GM12892 (cell line): ENCODE data around the gene HCK.

Source experiments
- DNase-seq: peaks from one replicate; pipeline ENCODE4 v3.0.0; 2011; ENCODE audit not compliant: insufficient read length
- FAIRE-seq: peaks from 2 replicates; lab custom pipeline; 2011; peaks lifted over from hg19 to GRCh38; lab: Jason Lieb, UNC
- POLR2A ChIP-seq: IDR thresholded peaks from 2 replicates; pipeline ENCODE4 v1.6.1; 2011; ENCODE audit warnings: low read depth, low read length, control low read depth
- POLR2AphosphoS5 ChIP-seq: IDR thresholded peaks from 2 replicates; pipeline ENCODE4 v1.6.1; 2011; ENCODE audit warnings: low read depth, low read length, control low read depth
- TAF1 ChIP-seq: IDR thresholded peaks from 2 replicates; pipeline ENCODE4 v1.6.1; 2011; ENCODE audit warnings: low read depth, mild to moderate bottlenecking, control low read depth, low read length, borderline replicate concordance

The HCK gene

DNA sequence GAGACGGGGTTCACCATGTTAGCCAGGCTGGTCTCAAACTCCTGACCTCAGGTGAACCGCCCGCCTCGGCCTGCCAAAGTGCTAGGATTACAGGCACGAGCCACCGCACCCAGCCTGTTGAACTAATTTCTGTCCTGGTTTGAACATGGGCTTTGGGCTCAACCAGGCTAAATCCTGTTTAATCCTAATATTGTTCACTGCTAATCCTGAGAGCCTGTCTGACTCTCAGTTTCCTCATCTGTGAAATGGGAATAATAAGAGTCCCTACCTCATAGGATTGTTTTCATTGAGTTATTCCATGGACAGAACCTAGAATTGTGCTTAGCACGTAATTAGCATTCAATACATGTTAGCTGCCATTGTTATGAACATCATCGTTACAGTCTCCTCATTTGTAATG lies 74.9 kb downstream of the HCK start:
- FAIRE-seq (no peak), DNase-seq (no peak)
- no peak for TF ChIP-seq POLR2AphosphoS5
- TF ChIP-seq POLR2A, result no peak
- TF ChIP-seq TAF1, result no peak

DNA sequence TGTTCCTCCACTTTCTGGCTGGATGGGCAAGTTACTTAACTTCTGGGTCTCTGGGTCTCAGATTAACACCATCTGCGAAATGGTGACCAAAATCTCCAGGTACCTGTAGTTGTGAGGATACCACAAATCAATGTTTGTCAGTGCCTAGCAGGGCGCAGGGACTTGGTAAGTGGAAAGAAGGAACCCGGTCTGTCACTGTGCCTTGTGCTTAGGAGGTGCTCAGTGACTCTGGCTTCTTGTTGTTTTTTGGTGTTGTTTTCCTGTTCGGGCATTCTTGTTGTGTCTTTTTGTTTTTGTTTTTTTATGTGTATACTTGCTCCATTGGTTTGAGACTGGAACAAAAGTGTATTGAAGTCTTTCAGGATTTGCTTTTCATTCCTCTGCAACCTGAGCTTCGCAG lies 75.3 kb downstream of the HCK start:
- FAIRE-seq, result no peak

DNA sequence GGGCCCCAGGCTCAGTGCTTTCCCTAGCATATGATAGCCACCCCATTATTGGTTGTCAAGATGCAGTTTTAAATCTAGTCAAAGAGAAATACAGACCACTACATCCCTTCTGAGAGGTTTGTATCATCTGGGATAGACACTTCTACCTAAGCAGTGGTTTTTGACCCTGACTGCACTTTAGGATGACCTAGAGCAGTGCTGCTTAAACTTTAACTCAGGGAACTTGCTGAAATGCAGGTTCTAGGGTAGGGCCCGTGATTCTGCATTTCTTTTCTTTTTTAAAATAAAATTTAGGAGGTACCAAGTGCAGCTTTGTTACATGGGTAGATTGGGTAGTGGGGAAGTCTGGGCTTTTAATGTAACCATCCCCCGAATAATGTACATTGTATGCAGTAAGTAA lies 76.1 kb downstream of the HCK start:
- no peak for TF ChIP-seq POLR2AphosphoS5
- TF ChIP-seq TAF1, result no peak
- no peak for TF ChIP-seq POLR2A
- DNase-seq (no peak), FAIRE-seq (no peak)

More for the DNA sequence above, 75.3 kb downstream of the HCK start:
- TF ChIP-seq TAF1 (no peak), POLR2A (no peak), POLR2AphosphoS5 (no peak)
- DNase-seq, result no peak

DNA sequence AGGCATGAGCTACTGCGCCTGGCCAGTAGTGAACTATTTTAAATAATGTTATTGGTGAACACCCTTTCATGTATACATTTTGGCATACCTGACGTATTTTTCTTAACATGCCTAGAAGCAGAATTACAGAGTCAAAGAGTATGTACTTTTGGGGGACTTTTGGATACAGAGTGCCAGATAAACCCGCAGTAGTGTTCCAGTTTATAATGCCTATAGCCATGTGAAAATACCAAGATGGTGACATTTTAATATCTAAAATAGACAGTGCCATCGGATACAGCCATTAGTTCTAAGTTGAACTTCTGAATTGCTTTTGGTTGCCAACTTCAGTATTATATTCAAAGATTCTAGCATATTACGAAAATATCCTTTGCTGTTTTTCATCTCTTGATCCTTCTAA lies 77.8 kb downstream of the HCK start:
- TF ChIP-seq TAF1 (no peak), POLR2AphosphoS5 (no peak), POLR2A (no peak)
- DNase-seq (no peak), FAIRE-seq (no peak)

DNA sequence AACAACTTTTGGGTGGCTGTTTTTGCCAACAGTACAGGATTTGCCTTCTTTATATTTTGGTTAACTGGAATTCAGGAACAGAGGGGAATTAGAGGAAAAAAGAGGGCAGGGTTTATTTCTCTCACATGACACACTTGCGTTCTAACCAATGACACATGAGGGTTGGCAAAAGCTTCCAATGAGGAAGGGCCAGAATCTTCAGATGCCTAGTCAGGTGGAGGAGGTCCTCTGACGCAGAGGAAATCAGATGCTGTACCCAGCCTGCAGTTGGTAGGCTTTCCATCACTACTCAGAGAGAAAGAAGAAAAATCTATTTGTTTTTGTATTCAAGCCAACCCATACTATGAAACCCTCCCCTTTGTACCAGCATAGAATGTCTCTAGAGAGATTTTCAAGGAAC lies 78.3 kb downstream of the HCK start:
- TF ChIP-seq POLR2AphosphoS5, result no peak
- TF ChIP-seq POLR2A, result no peak
- no peak for TF ChIP-seq TAF1
- no peak for DNase-seq
- no peak for FAIRE-seq

DNA sequence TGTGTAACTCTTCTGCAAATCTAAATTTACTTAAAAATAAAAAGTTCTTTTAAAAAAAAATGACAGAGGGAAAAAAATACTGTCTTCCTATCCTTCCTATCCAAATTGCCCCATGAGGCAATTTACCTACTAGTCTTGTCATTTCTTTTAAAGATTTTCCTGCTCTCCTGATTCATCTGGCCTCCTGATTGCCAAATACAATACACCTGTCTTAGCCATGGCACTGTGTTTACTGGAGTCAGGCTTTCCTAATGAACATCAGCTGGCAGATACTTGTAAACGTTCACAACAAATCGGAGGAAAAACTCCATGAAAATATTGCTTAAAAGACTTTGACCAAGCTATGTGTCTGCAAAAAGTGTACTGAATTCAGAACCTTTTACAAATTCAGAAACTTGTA lies 78.9 kb downstream of the HCK start:
- no peak for DNase-seq
- no peak for FAIRE-seq
- TF ChIP-seq TAF1, result no peak

DNA sequence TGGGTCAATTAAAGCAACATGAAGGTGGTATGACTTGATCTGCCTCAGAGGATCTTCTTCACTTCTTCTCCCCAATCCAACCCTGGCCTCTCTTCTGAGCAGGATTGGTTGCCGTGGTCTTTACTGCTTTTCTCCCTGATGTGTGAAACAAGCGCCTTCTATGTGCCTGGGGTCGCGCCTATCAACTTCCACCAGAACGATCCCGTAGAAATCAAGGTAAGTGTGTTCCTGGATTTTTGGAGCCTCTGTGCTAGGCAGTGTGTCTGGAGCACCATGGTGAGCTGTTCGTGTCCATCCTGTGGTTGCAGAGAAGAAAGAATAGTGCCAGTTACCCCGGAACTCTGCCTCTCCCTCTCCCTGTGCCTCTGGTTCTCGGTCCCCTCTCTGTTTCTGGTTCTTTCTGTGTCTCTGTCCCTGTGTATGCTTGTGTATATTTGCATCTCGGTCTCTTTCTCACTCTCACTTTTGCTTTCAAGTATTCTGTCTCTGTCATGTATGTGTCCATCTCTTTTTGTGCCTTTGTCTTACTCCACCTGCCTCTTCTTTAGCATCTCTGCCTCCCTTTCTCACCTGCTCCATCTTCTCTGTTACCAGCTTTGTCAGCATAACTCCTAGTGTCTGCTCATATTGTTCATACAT lies 81.0 kb downstream of the HCK start:
- TF ChIP-seq POLR2AphosphoS5 (no peak), TAF1 (no peak), POLR2A (no peak)
- DNase-seq (peak; percentile 37), FAIRE-seq (peak; percentile 83)

DNA sequence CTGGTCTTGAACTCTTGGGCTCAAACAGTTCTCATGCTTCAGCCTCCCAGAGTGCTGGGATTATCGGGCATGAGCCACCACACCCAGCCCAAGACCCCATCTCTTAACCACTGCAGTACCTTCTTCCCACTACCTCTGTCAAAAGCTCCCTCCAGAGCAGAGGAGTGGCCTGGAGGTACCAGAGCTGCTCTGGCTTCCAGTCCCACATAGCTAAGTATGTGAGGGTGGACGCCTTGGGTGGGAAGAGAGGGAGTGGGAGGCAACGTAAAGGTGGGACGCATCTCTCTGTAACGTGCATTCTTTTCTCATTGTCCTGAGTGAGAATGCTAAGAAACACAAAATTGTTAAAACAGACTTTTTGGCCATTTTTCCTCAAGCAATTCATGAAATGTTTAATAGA lies 82.0 kb downstream of the HCK start:
- no peak for TF ChIP-seq POLR2AphosphoS5
- no peak for TF ChIP-seq POLR2A
- TF ChIP-seq TAF1, result no peak
- FAIRE-seq (no peak), DNase-seq (no peak)

DNA sequence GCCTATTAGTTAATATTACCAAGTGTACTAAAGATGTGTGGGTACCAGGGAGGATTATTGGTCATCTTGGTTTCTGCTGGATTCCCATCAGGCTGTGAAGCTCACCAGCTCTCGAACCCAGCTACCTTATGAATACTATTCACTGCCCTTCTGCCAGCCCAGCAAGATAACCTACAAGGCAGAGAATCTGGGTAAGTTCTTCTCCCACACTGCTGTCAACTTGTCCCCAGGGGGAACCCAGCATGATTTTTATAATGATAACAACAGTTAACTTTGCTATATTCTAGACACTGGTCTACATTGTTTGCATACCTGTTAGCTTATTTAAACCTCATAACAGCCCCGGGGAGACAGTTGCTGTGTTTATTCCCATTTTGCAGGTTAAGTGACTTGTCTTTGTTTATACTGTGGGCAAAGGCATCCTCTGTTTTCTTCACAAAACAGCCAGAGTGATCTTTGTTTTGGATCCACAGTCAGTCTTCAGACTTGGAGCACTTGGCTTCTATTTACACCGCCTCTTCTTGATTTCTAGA lies 84.0 kb downstream of the HCK start:
- no peak for FAIRE-seq
- TF ChIP-seq POLR2A (no peak), POLR2AphosphoS5 (no peak), TAF1 (no peak)
- no peak for DNase-seq

DNA sequence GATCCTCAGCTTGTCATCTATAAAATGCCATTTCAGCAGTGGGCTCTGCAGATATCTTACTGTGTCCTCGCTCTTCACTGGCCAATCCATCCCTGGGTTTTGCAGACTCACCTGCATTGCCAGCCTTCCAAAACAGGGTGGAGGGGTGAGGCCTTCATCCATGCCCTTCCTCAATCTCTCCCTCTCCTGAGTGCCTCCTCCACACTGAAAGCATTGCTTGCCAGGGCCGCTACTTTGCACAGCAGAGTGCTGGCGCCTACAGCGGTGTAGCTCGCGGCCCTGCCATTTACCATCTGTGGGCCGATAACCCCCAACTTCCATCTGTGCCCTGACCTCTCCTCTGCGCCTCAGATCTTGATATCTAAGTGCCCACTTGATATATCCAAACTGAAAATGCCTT lies 86.9 kb downstream of the HCK start:
- DNase-seq (no peak), FAIRE-seq (no peak)
- TF ChIP-seq TAF1 (no peak), POLR2AphosphoS5 (no peak)

DNA sequence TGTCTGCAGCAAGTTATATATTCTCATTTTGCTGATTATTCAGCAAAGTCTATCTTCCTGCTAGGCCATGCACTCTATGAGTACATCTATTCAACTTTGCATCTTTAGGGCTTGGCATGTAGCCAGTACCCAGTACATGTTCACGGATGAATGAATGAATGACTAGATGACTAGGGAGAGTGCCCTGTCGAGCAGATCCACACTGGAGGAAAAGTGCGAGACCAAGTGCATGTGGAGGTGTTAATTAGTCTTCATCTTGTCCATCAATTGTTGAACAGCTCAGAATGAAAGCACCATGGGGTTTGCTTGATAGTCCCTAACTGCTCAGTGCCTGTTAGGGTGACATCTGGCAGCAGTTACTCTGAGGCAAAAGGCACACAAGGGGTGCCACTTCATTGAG lies 87.9 kb downstream of the HCK start:
- no peak for FAIRE-seq
- no peak for DNase-seq
- no peak for TF ChIP-seq TAF1
- TF ChIP-seq POLR2A, result no peak
- TF ChIP-seq POLR2AphosphoS5, result no peak

DNA sequence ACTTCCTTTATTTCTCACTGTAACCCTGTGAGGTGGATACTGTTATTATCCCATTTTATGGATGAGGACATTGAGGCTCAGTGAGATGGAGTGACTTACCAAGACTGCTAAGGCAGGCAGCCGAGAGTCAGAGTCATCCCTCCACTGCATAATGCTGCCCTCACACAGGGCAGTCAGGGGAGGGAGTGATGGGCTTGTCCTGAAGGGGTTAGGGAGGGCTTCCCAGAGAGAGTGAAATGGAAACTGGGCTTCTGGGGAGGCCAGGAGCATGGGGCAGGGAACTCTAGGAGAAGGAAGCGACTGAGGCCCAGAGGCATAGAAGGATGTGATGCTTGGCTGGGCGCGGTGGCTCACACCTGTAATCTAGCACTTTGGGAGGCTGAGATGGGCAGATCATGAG lies 88.6 kb downstream of the HCK start:
- no peak for TF ChIP-seq POLR2A
- no peak for TF ChIP-seq TAF1
- no peak for TF ChIP-seq POLR2AphosphoS5
- DNase-seq (no peak), FAIRE-seq (no peak)
